GM13976 (cell line): ENCODE results near the gene RNF187.

Experiments used
- DNase-seq: peaks from one replicate; pipeline ENCODE4 v3.0.0; 2012; ENCODE audit warnings: low spot score
- CTCF ChIP-seq: IDR thresholded peaks from 2 replicates; pipeline ENCODE4 v1.5.1; 2012; ENCODE audit warnings: borderline replicate concordance, mild to moderate bottlenecking; ENCODE audit not compliant: insufficient read depth; ENCODE audit errors: extremely low read depth, missing control alignments, control extremely low read depth
- in situ Hi-C: fragments of 300-500 bp; cut with MboI; formaldehyde crosslinking; loops from one replicate; pipeline ENCODE4 v1.12.0; 2022; ENCODE audit warnings: low sequenced_read_pairs, mixed read lengths, inconsistent platforms; ENCODE audit not compliant: unreplicated experiment

RNF187 gene

GRCh38 chr1:228445843-228446650 lies 41.1 kb upstream of the RNF187 start:
- in situ Hi-C loops: no loop called here
- no peak for TF ChIP-seq CTCF
- DNase-seq: peak; percentile 87

- TF ChIP-seq CTCF: no peak
- in situ Hi-C loops: no loop called here
- DNase-seq: no peak
Observed at GRCh38 chr1:228446852-228447251, 40.3 kb upstream of the RNF187 start.

- in situ Hi-C loops: no loop called here
- no peak for TF ChIP-seq CTCF
Observed at GRCh38 chr1:228448372-228448771, 38.8 kb upstream of the RNF187 start.

GRCh38 chr1:228450200-228450599 lies 37.0 kb upstream of the RNF187 start:
- TF ChIP-seq CTCF: no peak
- in situ Hi-C loops: no loop called here

More at GRCh38 chr1:228448372-228448771, 38.8 kb upstream of the RNF187 start:
- DNase-seq: no peak

GRCh38 chr1:228452194-228453021 lies 34.8 kb upstream of the RNF187 start:
- TF ChIP-seq CTCF: no peak
- no peak for DNase-seq
- in situ Hi-C loops: no loop called here

More at GRCh38 chr1:228450200-228450599, 37.0 kb upstream of the RNF187 start:
- no peak for DNase-seq

- no peak for DNase-seq
- in situ Hi-C loops: no loop called here
- no peak for TF ChIP-seq CTCF
Observed at GRCh38 chr1:228453022-228453560, 34.1 kb upstream of the RNF187 start.
